Suppressor macrophage (primary cell): Measurements from ENCODE around the gene ZDHHC11B.

Experiments used
- DNase-seq, 4 experiments: peaks; one replicate each; pipeline ENCODE4 v3.0.0-alpha.2; 2020 to 2022

ZDHHC11B gene

DNA sequence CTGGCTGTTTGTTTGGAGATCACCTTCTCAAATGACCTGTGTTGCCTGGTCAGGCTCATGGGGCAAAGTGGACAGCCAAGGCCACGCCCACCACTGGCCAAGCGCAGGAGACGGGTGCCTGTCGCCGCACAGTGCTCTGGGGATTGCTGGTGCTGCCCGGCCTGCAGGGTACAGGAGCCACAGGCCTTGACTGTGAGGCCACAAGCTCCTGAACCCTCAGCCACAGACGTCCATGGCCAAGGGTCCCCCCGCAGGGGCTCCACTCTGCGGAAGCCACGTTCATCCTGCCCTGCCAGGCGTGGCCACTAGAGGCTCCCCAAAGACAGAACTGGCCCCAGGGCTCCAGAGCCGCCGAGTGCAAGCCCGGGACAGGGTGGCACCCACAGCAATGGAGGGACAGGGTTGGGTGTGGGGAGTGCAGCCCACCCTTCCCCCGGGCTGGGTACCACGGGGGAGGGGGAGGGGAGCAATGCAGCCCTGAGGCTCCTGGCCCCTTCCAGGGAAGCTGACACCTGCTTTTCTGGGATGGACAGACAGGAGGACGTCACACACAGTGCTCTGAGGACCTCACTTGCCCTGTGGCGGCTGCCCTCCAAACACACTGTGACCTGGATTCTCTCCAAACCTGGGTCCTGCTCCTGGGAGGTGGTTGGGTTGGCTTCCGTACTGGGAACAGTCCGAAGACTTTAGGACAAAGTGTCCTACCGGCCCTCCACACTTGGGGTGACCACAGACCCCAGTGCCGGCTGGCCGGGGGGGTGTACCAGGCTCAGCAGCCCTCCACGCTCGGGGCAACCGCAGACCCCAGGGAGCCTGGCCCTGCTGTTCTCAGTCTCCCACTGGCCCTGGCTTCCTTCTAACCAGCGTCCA lies 112.8 kb downstream of the ZDHHC11B start:
- peak; percentile 62 to 82 (median 72) for DNase-seq

GRCh38 chr5:670396-671270 lies 113.9 kb downstream of the ZDHHC11B start:
- no peak for DNase-seq

- no peak for DNase-seq
These were observed 114.6 kb downstream of the ZDHHC11B start for GRCh38 chr5:669842-670395.

DNA sequence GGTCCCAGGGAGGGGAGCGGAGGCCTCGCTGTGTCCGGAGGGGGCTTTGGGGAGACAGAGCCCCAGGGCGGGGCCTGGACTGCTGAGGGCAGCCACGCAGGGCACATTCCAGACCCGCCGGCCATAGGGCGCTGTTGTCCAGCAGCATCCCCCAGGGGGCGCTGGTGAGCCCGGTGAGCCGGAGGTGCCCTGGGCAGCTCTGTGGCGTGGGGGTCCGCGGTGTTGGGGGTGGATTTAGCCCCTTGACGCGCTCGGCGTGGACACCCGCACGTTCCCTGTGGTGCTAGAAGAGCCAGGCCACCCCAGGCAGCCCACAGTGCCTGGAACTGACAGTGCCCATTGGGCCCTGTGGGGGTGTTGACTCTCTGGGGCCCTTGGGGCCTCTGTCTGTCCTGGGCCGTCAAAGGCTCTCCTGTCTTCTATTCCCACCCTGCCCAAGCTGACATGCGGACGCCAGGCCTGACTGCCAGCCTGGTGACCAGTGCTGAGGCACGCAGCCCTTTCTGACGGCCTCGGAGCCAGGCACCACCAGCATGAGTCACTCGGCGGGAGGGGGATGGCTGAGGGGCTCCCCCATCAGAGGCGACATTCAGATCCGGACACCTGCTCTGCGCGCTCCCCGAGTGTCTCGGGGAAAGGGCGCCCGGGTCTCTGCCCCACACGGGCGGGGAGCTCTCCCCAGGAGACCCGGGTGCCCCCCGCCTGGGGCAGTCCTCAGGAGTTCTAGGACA lies 115.3 kb downstream of the ZDHHC11B start:
- peak in 2 of 4 experiments; percentile 38 to 55 for DNase-seq

- no peak for DNase-seq
These were observed 116.1 kb downstream of the ZDHHC11B start for GRCh38 chr5:668283-668995.

GRCh38 chr5:666816-667498 lies 117.6 kb downstream of the ZDHHC11B start:
- DNase-seq: no peak

GRCh38 chr5:665956-666711 lies 118.4 kb downstream of the ZDHHC11B start:
- no peak for DNase-seq

DNA sequence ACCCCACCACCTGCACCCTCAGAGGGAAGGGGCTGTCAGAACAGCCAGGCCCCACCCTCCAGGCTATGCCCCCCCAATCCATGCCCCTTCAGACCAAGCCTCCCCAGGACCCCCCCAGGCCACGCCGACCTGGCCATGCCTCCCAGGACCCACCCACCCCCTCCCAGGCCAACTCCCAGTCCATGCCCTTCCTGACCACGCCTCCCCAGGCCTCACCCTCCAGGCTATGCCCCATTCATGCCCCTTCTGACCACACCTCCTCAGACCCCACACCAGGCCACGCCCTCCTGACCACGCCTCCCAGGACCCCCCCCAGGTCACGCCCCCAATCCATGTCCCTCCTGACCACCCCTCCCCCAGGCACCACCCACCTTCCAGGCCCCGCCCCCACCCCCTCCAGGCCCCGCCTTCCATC lies 119.0 kb downstream of the ZDHHC11B start:
- no peak for DNase-seq

GRCh38 chr5:664994-665360 lies 119.6 kb downstream of the ZDHHC11B start:
- DNase-seq: no peak

DNA sequence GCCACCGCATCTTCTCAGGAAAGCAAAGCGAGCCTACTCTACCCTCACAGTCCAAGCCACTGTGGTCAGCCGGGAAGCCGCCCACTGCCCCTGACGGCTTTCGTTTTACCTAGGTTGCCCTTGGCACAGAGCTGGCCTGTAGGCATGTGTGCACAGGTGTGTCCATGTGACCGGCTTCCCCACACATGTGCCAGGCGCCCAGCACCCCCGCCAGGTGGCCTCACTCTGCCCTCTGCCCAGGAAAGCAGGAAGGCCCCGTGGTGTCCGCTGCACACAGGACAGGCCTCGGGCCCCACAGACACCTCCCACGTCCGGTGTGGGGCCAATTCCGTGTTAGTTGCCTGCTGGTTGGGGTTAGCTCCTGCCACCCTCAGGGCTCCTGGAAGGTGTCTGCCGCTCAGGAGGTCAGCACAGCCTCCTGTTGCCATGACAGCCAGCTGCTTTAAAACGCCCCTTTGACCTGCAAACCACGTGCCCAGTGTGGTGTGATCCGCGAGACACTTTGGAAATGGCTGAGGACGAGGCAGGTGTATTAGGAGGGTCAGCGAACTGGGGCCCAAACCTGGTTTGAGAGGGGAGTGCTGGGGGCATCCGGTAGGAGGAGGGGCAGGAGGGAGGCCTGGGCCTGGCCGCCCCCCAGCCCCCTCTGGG lies 120.1 kb downstream of the ZDHHC11B start:
- DNase-seq: no peak

GRCh38 chr5:663436-664342 lies 120.8 kb downstream of the ZDHHC11B start:
- DNase-seq: no peak

GRCh38 chr5:662751-663435 lies 121.6 kb downstream of the ZDHHC11B start:
- no peak for DNase-seq

- no peak for DNase-seq
These were observed 122.4 kb downstream of the ZDHHC11B start for GRCh38 chr5:661891-662750.

DNA sequence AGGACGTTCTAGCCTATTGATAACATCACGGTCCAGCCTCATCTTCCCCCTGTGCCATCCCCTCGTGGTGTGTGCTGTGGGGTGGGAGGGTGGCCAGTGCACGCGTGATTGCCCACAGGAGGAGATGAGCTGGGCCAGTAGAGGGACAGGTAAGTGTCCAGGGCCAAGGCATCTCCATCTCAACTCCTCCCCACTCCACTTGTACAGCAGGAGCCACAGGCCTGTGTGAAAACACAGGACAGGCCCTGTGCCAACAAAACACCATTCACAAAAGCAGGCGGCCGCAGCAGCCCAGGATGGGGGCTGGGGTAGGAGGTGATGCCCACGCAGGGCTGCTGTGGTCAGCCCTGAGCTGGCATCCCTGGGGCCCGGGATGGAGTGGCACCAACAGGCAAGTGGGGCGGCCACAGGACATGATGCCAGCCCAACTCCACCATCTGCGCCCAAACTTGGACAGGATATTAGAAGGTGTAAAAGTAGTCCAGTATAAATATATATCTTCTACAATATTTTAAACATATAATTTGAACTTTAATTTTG lies 124.0 kb downstream of the ZDHHC11B start:
- no peak for DNase-seq
